Cardiac fibroblast (primary cell): ENCODE measurements around the gene TUBA3D.
"Not testable (repeated sequence)": the region's sequence is repeated elsewhere in the genome, so short reads cannot be mapped to it uniquely, and the experiment has no call there.

ENCODE experiments used
- DNase-seq, 2 donors: peaks; one replicate each; pipeline versions ENCODE4 v3.0.0 to v3.0.0-alpha.2; 2010; ENCODE audit warnings: low read depth in 2 of 2
- H3K4me3 ChIP-seq, 2 donors: replicated peaks in 1 of 2; 1 replicate in 1 of 2; 2 replicates in 1 of 2; pipeline ENCODE4 v1.5.1; 2011; ENCODE audit warnings: low read depth in 2 of 2, low read length in 2 of 2, mild to moderate bottlenecking in 2 of 2, moderate library complexity in 1 of 2
- CTCF ChIP-seq: IDR thresholded peaks from one replicate; pipeline ENCODE4 v1.5.1; 2011; ENCODE audit warnings: low read depth, mild to moderate bottlenecking, low read length, inconsistent platforms

Gene TUBA3D

GRCh38 chr2:131516011-131516410, 40.1 kb downstream of the TUBA3D start:
- H3K4me3 ChIP-seq = no peak overlapping the region
- no peak for DNase-seq
- no peak for TF ChIP-seq CTCF

GRCh38 chr2:131516621-131517020, 40.7 kb downstream of the TUBA3D start:
- not testable (repeated sequence) for H3K4me3 ChIP-seq
- peak in 1 of 2 donors; percentile 25 for DNase-seq
- TF ChIP-seq CTCF = peak; percentile 34

GRCh38 chr2:131517106-131517831, 41.4 kb downstream of the TUBA3D start:
- DNase-seq = no peak
- no peak overlapping the region for H3K4me3 ChIP-seq
- no peak for TF ChIP-seq CTCF

- DNase-seq, H3K4me3 ChIP-seq: not testable (repeated sequence)
Observed at GRCh38 chr2:131517856-131518255, 41.9 kb downstream of the TUBA3D start.

- DNase-seq, H3K4me3 ChIP-seq: not testable (repeated sequence)
Observed at GRCh38 chr2:131518531-131518930, 42.6 kb downstream of the TUBA3D start.

- DNase-seq = no peak
- H3K4me3 ChIP-seq = no peak overlapping the region
- no peak for TF ChIP-seq CTCF
Observed at GRCh38 chr2:131519466-131519865, 43.5 kb downstream of the TUBA3D start.

- DNase-seq, H3K4me3 ChIP-seq: not testable (repeated sequence)
Observed at GRCh38 chr2:131519871-131520470, 44.1 kb downstream of the TUBA3D start.

- DNase-seq = no peak
- no peak overlapping the region for H3K4me3 ChIP-seq
- no peak for TF ChIP-seq CTCF
Observed at GRCh38 chr2:131520526-131520925, 44.6 kb downstream of the TUBA3D start.

GRCh38 chr2:131521524-131521923, 45.6 kb downstream of the TUBA3D start:
- not testable (repeated sequence) for H3K4me3 ChIP-seq, DNase-seq
